ENCODE measurements around the gene TBC1D22A.

GRCh38 chr22:46994983-46995382 is 232.5 kb downstream of the TBC1D22A start:
- no peak for TF ChIP-seq EZH2 (IDR thresholded peaks at IDR 0.05; ENCODE audit: insufficient read depth, low read length)
- TF ChIP-seq, protein P1, sequence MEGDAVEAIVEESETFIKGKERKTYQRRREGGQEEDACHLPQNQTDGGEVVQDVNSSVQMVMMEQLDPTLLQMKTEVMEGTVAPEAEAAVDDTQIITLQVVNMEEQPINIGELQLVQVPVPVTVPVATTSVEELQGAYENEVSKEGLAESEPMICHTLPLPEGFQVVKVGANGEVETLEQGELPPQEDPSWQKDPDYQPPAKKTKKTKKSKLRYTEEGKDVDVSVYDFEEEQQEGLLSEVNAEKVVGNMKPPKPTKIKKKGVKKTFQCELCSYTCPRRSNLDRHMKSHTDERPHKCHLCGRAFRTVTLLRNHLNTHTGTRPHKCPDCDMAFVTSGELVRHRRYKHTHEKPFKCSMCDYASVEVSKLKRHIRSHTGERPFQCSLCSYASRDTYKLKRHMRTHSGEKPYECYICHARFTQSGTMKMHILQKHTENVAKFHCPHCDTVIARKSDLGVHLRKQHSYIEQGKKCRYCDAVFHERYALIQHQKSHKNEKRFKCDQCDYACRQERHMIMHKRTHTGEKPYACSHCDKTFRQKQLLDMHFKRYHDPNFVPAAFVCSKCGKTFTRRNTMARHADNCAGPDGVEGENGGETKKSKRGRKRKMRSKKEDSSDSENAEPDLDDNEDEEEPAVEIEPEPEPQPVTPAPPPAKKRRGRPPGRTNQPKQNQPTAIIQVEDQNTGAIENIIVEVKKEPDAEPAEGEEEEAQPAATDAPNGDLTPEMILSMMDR (IDR thresholded peaks at IDR 0.05; ENCODE audit: insufficient read depth, low read depth, low read length), result no peak

All from astrocyte (in vitro differentiated cells and primary cell).